Activated CD8-positive, alpha-beta T cell treated with anti-CD3 and anti-CD28 coated beads for 36 hours (primary cell): ENCODE results near the gene CHCHD3. TPM values are rescaled to one million over a fixed set of nuclear protein-coding genes. Genes with fewer than 3 reads are reported as not detected.

Experiments used
- ATAC-seq: fragments of 200-7000 bp; cut with Tn5 transposase; one replicate; pipeline ENCODE4 v1.10.0; 2021; ENCODE audit warnings: mild to moderate bottlenecking, moderate library complexity
- CTCF ChIA-PET: fragments of 350-600 bp; sonication (Branson Sonifier 250); formaldehyde crosslinking; loops from one replicate; lab custom pipeline; 2021; ENCODE audit warnings: antibody characterized with exemption; lab: Charles Lee
- POLR2A ChIA-PET: fragments of 350-600 bp; sonication (Branson Sonifier 250); formaldehyde crosslinking; loops from one replicate; lab custom pipeline; 2021; ENCODE audit warnings: antibody characterized with exemption; lab: Charles Lee
- DNase-seq: peaks from one replicate; pipeline ENCODE4 v3.0.0-alpha.2; 2020
- H3K27ac Mint-ChIP-seq: one replicate; pipeline ENCODE4 v1.8.0; 2021; ENCODE audit warnings: mild to moderate bottlenecking, mixed read lengths
- H3K27me3 Mint-ChIP-seq: one replicate; pipeline ENCODE4 v1.8.0; 2021; ENCODE audit warnings: mixed read lengths
- H3K36me3 Mint-ChIP-seq: one replicate; pipeline ENCODE4 v1.8.0; 2021; ENCODE audit warnings: low read depth, mixed read lengths
- H3K4me1 Mint-ChIP-seq: one replicate; pipeline ENCODE4 v1.8.0; 2021; ENCODE audit warnings: low read depth, mixed read lengths
- H3K4me3 Mint-ChIP-seq: one replicate; pipeline ENCODE4 v1.8.0; 2021; ENCODE audit warnings: mild to moderate bottlenecking, moderate library complexity, mixed read lengths
- H3K9me3 Mint-ChIP-seq: one replicate; pipeline ENCODE4 v1.8.0; 2021; ENCODE audit warnings: mixed read lengths
- intact Hi-C: fragments of 100-400 bp; cut with micrococcal nuclease; formaldehyde crosslinking; loops from one replicate; pipeline ENCODE4 v1.10.0; 2022
- total RNA-seq, 2 experiments: library from RNA; stranded (reverse); gene quantifications; one replicate each; pipeline ENCODE4 v1.2.3, GENCODE V29; 2021
- TF ChIP-seq, protein P1 (sequence below): fragments of 200-600 bp; IDR thresholded peaks from one replicate; pipeline ENCODE4 v1.8.0; 2022; ENCODE audit warnings: antibody characterized with exemption, mild to moderate bottlenecking

The CHCHD3 gene
- total RNA-seq, 2 experiments from 2014 or later, result 61.4 to 63.4 TPM

DNA sequence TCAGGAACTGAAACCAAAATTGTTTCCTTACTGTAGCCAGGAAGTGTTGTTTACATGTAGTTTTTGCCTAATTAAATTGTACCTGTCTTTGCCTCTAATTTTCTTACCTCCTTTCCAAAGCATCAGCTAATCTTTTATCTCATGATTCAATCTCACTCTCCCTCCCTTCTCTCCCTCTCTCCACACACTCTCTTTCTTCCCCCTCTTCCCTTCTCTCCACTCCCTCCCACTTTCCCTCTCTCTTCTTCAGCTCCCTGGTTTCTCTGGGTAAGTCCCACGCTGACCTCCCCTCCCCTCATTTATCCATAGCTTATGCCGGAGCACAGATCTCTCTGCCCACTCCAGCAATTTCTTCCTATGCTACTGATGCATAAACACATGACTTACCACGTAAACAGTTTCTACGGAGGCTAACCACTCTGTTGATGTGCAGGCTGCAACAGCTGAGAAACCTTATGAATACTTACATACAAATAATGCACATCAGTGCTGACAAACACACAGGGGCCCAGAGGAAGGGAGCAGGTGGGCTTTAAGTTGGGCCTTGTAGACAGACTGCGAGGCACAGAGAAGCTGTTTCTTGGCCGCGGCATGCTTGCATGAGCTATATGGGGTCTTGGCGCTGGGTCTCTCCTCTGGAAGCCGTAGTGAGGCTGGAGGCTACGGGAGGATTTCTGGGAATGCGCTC lies 331.2 kb downstream of the CHCHD3 start:
- intact Hi-C loops, result no loop called here
- peaks cover 2% of the 10 kb centered on the region for H3K9me3 Mint-ChIP-seq
- no peak overlapping the region for H3K4me3 Mint-ChIP-seq
- TF ChIP-seq, protein P1, sequence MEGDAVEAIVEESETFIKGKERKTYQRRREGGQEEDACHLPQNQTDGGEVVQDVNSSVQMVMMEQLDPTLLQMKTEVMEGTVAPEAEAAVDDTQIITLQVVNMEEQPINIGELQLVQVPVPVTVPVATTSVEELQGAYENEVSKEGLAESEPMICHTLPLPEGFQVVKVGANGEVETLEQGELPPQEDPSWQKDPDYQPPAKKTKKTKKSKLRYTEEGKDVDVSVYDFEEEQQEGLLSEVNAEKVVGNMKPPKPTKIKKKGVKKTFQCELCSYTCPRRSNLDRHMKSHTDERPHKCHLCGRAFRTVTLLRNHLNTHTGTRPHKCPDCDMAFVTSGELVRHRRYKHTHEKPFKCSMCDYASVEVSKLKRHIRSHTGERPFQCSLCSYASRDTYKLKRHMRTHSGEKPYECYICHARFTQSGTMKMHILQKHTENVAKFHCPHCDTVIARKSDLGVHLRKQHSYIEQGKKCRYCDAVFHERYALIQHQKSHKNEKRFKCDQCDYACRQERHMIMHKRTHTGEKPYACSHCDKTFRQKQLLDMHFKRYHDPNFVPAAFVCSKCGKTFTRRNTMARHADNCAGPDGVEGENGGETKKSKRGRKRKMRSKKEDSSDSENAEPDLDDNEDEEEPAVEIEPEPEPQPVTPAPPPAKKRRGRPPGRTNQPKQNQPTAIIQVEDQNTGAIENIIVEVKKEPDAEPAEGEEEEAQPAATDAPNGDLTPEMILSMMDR, result no peak
- CTCF ChIA-PET, result no interaction called here
- H3K4me1 Mint-ChIP-seq, result no peaks in the 10 kb centered on the region
- POLR2A ChIA-PET, result no interaction called here
- DNase-seq, result no peak
- no peak for ATAC-seq
- H3K27ac Mint-ChIP-seq, result no peak overlapping the region
- no peaks in the 10 kb centered on the region for H3K27me3 Mint-ChIP-seq
- no peaks in the 10 kb centered on the region for H3K36me3 Mint-ChIP-seq

DNA sequence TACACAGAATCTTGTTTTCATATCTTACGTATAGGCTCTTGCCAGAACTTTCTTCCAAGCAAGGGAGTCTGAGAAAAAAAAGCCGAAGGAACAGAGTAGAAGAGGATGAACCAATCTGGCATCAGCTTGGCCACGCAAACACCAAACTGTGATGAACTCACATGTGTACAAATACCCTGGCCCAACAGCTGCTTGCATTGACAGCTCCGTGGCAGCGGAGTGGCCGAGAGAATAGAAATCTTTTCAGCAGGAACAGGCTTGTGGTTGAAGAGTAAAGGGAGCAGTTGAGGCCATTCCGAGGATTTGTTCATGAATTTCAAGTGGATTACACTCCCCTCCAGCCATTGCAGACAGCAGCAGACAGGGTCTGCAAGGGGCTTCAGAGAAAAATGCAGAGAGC lies 331.8 kb downstream of the CHCHD3 start:
- Mint-ChIP-seq H3K36me3 (no peaks in the 10 kb centered on the region), H3K4me3 (no peak overlapping the region), H3K27me3 (no peaks in the 10 kb centered on the region), H3K27ac (no peak overlapping the region), H3K9me3 (peaks cover 2% of the 10 kb centered on the region), H3K4me1 (no peaks in the 10 kb centered on the region)
- CTCF ChIA-PET, result no interaction called here
- POLR2A ChIA-PET, result no interaction called here
- DNase-seq (no peak), ATAC-seq (no peak)
- intact Hi-C loops, result no loop called here
- TF ChIP-seq, protein P1, result no peak

DNA sequence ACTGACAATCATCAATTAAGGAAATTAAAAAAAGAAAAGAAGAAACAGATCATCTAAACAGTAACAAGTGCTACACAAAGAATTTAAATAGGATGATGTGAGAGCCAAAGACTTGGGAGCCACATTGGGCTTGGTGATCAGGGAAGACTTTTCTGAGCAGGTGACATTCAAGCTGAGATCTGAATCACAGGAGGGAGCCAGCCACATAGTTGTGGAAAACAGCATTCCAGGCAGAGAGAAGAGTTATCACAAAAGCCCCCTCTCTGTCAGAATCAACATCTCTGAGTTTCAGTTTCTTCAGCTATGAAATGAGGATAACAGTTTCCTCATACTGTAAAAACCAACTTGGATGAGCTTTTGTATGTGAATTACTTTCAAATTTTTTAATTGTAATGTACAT lies 336.4 kb downstream of the CHCHD3 start:
- Mint-ChIP-seq H3K27ac (no peak overlapping the region), H3K27me3 (no peaks in the 10 kb centered on the region), H3K9me3 (peaks cover 18% of the 10 kb centered on the region), H3K36me3 (peaks cover 1% of the 10 kb centered on the region), H3K4me3 (no peak overlapping the region), H3K4me1 (no peaks in the 10 kb centered on the region)
- no peak for ATAC-seq
- DNase-seq, result no peak
- TF ChIP-seq, protein P1, result no peak
- ChIA-PET CTCF (no interaction called here), POLR2A (interaction anchor here (0.7 kb wide), 2 partner anchors 27 to 131 kb away, joined by 3 to 4 read pairs; no protein-coding TSS in a partner anchor)
- intact Hi-C loops, result no loop called here

DNA sequence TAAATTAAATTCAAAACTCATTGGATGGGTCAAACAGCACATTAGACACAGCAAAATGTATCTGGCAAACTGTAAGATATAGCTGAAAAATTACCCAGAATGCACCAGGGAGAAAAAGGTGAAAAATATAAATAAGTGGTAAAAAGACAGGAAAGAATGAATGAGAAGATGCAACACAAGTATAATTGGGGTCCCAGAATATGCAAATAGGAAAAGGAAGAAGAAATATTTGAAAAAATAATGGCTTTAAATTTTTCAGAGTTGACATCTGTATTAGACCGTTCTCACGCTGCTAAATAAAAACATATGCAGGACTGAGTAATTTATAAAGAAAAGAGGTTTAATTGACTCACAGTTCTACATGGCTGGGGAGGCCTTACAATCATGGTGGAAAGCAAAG lies 337.9 kb downstream of the CHCHD3 start:
- Mint-ChIP-seq H3K9me3 (peaks cover 18% of the 10 kb centered on the region), H3K27ac (no peak overlapping the region), H3K4me3 (no peak overlapping the region), H3K36me3 (peaks cover 1% of the 10 kb centered on the region), H3K27me3 (no peaks in the 10 kb centered on the region), H3K4me1 (no peaks in the 10 kb centered on the region)
- TF ChIP-seq, protein P1, result no peak
- no peak for DNase-seq
- ChIA-PET CTCF (no interaction called here), POLR2A (interaction anchor here (0.7 kb wide), 1 partner anchor 9 kb away, joined by 3 read pairs; no protein-coding TSS in a partner anchor)
- intact Hi-C loops, result no loop called here
- ATAC-seq, result no peak

DNA sequence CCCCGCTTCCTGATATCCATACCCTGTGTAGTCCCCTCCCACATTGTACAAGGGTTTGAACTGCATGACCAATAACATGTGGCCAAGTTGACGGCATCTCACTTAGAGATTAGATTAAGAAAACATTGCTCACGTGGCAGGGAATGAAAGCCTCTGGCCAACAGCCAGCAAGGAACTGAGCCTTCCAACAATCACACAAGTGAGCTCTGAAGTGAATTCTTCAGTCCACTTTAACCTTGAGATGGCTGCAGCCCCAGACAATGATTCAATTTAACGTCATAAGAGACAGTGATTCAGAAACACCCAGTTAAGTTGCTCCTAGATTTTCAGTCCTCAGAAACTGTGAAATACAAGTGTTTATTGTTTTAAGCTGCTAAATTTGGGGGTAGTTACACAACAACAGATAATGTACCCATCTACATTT lies 339.7 kb downstream of the CHCHD3 start:
- ChIA-PET POLR2A (no interaction called here), CTCF (no interaction called here)
- DNase-seq (no peak), ATAC-seq (no peak)
- Mint-ChIP-seq H3K9me3 (peaks cover 18% of the 10 kb centered on the region), H3K4me3 (no peak overlapping the region), H3K27ac (no peak overlapping the region), H3K27me3 (no peaks in the 10 kb centered on the region), H3K4me1 (no peaks in the 10 kb centered on the region), H3K36me3 (peaks cover 1% of the 10 kb centered on the region)
- intact Hi-C loops, result no loop called here
- TF ChIP-seq, protein P1, result no peak
